ENCODE data around the gene LRP10.
A peak's percentile ranks its signal among the peaks of the same experiment; 100 is the strongest.
"Not testable (repeated sequence)": the region's sequence is repeated elsewhere in the genome, so short reads cannot be mapped to it uniquely, and the experiment has no call there.

LRP10 gene

GRCh38 chr14:22843123-22843925 lies 28.2 kb upstream of the LRP10 start:
- DNase-seq (ENCODE audit: low read depth): no peak

GRCh38 chr14:22844221-22845102 lies 27.1 kb upstream of the LRP10 start:
- no peak for DNase-seq (ENCODE audit: low read depth)

GRCh38 chr14:22845103-22845394 lies 26.5 kb upstream of the LRP10 start:
- no peak for DNase-seq (ENCODE audit: low read depth)

- DNase-seq (ENCODE audit: low read depth): no peak
These were observed 25.5 kb upstream of the LRP10 start for GRCh38 chr14:22845821-22846625.

- DNase-seq (ENCODE audit: low read depth): no peak
These were observed 24.7 kb upstream of the LRP10 start for GRCh38 chr14:22846811-22847307.

GRCh38 chr14:22847661-22848341 lies 23.7 kb upstream of the LRP10 start:
- no peak for DNase-seq (ENCODE audit: low read depth)

GRCh38 chr14:22848351-22849164 lies 23.0 kb upstream of the LRP10 start:
- DNase-seq (ENCODE audit: low read depth): no peak

GRCh38 chr14:22849212-22849819 lies 22.2 kb upstream of the LRP10 start:
- no peak for DNase-seq (ENCODE audit: low read depth)

GRCh38 chr14:22850944-22851764 lies 20.4 kb upstream of the LRP10 start:
- peak; percentile 66 for DNase-seq (ENCODE audit: low read depth)

- not testable (repeated sequence) for DNase-seq (ENCODE audit: low read depth)
These were observed 19.4 kb upstream of the LRP10 start for GRCh38 chr14:22852178-22852577.

- DNase-seq (ENCODE audit: low read depth): no peak
These were observed 19.0 kb upstream of the LRP10 start for GRCh38 chr14:22852599-22852939.

- peak; percentile 77 for DNase-seq (ENCODE audit: low read depth)
These were observed 18.4 kb upstream of the LRP10 start for GRCh38 chr14:22852940-22853767.

GRCh38 chr14:22854296-22854695 lies 17.2 kb upstream of the LRP10 start:
- not testable (repeated sequence) for DNase-seq (ENCODE audit: low read depth)

GRCh38 chr14:22854963-22855724 lies 16.4 kb upstream of the LRP10 start:
- DNase-seq (ENCODE audit: low read depth): no peak

- DNase-seq (ENCODE audit: low read depth): no peak
These were observed 15.1 kb upstream of the LRP10 start for GRCh38 chr14:22856428-22856827.

GRCh38 chr14:22860377-22860776 lies 11.2 kb upstream of the LRP10 start:
- DNase-seq (ENCODE audit: low read depth): not testable (repeated sequence)

- no peak for DNase-seq (ENCODE audit: low read depth)
These were observed 9.9 kb upstream of the LRP10 start for GRCh38 chr14:22861651-22862050.

GRCh38 chr14:22864979-22865378 lies 6.6 kb upstream of the LRP10 start:
- DNase-seq (ENCODE audit: low read depth): no peak
